Loucy (cell line): ENCODE results near the gene KRTAP12-3.

Source experiments
- EZH2phosphoT487 ChIP-seq: fragments of 200-600 bp; IDR thresholded peaks from 2 replicates; pipeline ENCODE4 v1.6.1; 2018; ENCODE audit warnings: antibody characterized with exemption, mild to moderate bottlenecking, moderate library complexity, borderline replicate concordance
- TF ChIP-seq, protein P1 (sequence below): fragments of 200-600 bp; sonication (generic); conservative IDR thresholded peaks from 2 replicates; pipeline ENCODE4 v1.5.1; 2014; ENCODE audit warnings: mild to moderate bottlenecking, antibody characterized with exemption, low read length

GRCh38 chr21:44614161-44614631, 43.5 kb upstream of the KRTAP12-3 start:
- no peak for TF ChIP-seq EZH2phosphoT487
- TF ChIP-seq, protein P1, sequence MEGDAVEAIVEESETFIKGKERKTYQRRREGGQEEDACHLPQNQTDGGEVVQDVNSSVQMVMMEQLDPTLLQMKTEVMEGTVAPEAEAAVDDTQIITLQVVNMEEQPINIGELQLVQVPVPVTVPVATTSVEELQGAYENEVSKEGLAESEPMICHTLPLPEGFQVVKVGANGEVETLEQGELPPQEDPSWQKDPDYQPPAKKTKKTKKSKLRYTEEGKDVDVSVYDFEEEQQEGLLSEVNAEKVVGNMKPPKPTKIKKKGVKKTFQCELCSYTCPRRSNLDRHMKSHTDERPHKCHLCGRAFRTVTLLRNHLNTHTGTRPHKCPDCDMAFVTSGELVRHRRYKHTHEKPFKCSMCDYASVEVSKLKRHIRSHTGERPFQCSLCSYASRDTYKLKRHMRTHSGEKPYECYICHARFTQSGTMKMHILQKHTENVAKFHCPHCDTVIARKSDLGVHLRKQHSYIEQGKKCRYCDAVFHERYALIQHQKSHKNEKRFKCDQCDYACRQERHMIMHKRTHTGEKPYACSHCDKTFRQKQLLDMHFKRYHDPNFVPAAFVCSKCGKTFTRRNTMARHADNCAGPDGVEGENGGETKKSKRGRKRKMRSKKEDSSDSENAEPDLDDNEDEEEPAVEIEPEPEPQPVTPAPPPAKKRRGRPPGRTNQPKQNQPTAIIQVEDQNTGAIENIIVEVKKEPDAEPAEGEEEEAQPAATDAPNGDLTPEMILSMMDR, result no peak
